Mesothelial cell of epicardium (in vitro differentiated cells): ENCODE data around the gene PEX3. TPM values are rescaled to one million over a fixed set of nuclear protein-coding genes. Genes with fewer than 3 reads are reported as not detected.

Experiments
- DNase-seq, 2 experiments: peaks; one replicate each; pipeline ENCODE4 v3.0.0; 2021; ENCODE audit warnings: low spot score in 2 of 2; ENCODE audit not compliant: unreplicated experiment in 2 of 2
- H3K27ac Mint-ChIP-seq: 2 replicates; pipeline ENCODE4 v1.8.0; 2021; ENCODE audit warnings: mixed read lengths
- H3K27me3 Mint-ChIP-seq: 2 replicates; pipeline ENCODE4 v1.8.0; 2021; ENCODE audit warnings: low read depth, mixed read lengths
- H3K36me3 Mint-ChIP-seq: 2 replicates; pipeline ENCODE4 v1.8.0; 2021; ENCODE audit warnings: mixed read lengths
- H3K4me1 Mint-ChIP-seq: 2 replicates; pipeline ENCODE4 v1.8.0; 2021; ENCODE audit warnings: mixed read lengths
- H3K4me3 Mint-ChIP-seq: 2 replicates; pipeline ENCODE4 v1.8.0; 2021; ENCODE audit warnings: mild to moderate bottlenecking, moderate library complexity, mixed read lengths
- H3K9me3 Mint-ChIP-seq: 2 replicates; pipeline ENCODE4 v1.8.0; 2021; ENCODE audit warnings: mixed read lengths
- total RNA-seq: library from RNA; stranded (reverse); gene quantifications from 3 replicates; pipeline ENCODE4 v1.2.1, GENCODE V29; 2021
- TF ChIP-seq, protein P1 (sequence below): fragments of 200-600 bp; sonication (generic); IDR thresholded peaks from one replicate; pipeline ENCODE4 v1.5.0; 2021; ENCODE audit warnings: antibody characterized with exemption; ENCODE audit not compliant: unreplicated experiment

PEX3 gene
- total RNA-seq, 1 donor from 2014 or later: 20.8 TPM

- Mint-ChIP-seq H3K9me3 (no peaks in the 10 kb centered on the region), H3K27ac (no peak overlapping the region), H3K27me3 (no peaks in the 10 kb centered on the region), H3K4me3 (peak overlapping the region; percentile 98), H3K36me3 (no peaks in the 10 kb centered on the region), H3K4me1 (peaks cover 14% of the 10 kb centered on the region)
- TF ChIP-seq, protein P1, sequence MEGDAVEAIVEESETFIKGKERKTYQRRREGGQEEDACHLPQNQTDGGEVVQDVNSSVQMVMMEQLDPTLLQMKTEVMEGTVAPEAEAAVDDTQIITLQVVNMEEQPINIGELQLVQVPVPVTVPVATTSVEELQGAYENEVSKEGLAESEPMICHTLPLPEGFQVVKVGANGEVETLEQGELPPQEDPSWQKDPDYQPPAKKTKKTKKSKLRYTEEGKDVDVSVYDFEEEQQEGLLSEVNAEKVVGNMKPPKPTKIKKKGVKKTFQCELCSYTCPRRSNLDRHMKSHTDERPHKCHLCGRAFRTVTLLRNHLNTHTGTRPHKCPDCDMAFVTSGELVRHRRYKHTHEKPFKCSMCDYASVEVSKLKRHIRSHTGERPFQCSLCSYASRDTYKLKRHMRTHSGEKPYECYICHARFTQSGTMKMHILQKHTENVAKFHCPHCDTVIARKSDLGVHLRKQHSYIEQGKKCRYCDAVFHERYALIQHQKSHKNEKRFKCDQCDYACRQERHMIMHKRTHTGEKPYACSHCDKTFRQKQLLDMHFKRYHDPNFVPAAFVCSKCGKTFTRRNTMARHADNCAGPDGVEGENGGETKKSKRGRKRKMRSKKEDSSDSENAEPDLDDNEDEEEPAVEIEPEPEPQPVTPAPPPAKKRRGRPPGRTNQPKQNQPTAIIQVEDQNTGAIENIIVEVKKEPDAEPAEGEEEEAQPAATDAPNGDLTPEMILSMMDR: no peak
- no peak for DNase-seq
Measured at GRCh38 chr6:143449082-143449713, 1.4 kb upstream of the PEX3 start.

DNA sequence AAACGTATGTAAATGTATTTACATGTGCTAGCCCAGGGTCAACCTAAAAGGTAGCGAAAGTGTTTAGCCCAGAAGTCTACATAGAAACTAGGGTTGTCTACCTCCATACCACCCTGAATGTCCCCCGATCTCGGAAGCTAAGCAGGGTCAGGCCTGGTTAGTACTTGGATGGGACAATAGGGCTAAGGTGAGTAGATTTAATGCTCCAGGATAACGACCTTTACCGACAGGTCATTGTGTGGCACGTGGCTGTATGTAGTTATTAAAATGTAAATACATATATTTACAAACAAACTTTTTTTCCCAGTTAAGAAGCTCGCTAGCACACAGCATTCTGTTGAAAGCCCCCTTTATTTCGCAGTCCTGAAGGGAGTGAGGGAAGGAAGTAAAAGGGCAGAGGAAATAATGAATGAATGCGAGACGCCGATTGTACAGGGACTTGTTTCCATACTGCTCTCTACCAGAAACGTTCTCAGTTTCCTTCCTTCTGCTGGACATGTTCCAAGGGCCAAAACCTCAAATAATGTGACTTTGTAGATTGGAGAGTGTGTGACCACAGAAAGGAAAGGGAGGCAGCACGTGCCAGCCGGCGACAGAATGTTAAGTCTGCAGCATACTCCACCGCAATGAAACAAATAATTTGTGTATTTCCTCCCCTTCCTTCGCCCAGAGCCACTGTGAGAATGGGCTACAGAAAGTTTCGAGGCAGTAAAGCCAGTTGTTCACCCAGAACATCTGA, 722 bp upstream of the PEX3 start:
- peak overlapping the region; percentile 98 for H3K4me3 Mint-ChIP-seq
- DNase-seq: peak in 1 of 2 experiments; percentile 39
- peak overlapping the region; percentile 98 for H3K27ac Mint-ChIP-seq
- no peaks in the 10 kb centered on the region for H3K27me3 Mint-ChIP-seq
- H3K4me1 Mint-ChIP-seq: peaks cover 14% of the 10 kb centered on the region
- H3K36me3 Mint-ChIP-seq: peaks cover 6% of the 10 kb centered on the region
- TF ChIP-seq, protein P1: no peak
- H3K9me3 Mint-ChIP-seq: no peaks in the 10 kb centered on the region

DNA sequence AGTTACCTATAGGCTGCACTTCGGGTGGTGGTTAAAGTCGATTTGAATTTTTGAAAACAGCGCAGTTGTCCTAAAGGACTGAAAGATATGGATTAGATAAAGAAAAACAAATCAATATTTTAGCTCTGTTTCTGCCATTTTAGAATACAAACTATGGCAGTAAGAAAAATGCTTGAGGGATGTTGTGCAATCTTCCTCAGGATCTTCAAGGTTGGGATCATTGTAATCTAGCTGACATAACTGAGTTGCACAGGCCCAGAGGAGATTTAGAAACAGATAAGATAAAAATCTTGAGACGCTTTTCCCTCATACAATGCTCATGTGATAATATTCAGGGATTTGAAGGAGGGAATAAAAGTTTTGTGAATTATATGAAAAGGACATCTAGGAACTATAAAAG, 926 bp downstream of the PEX3 start:
- no peaks in the 10 kb centered on the region for H3K27me3 Mint-ChIP-seq
- H3K4me1 Mint-ChIP-seq: peaks cover 14% of the 10 kb centered on the region
- H3K4me3 Mint-ChIP-seq: peak overlapping the region; percentile 98
- H3K36me3 Mint-ChIP-seq: peaks cover 7% of the 10 kb centered on the region
- no peak for DNase-seq
- peak overlapping the region; percentile 98 for H3K27ac Mint-ChIP-seq
- TF ChIP-seq, protein P1: no peak
- H3K9me3 Mint-ChIP-seq: no peaks in the 10 kb centered on the region

GRCh38 chr6:143457563-143458359, 7.2 kb downstream of the PEX3 start:
- Mint-ChIP-seq H3K9me3 (no peaks in the 10 kb centered on the region), H3K36me3 (peaks cover 18% of the 10 kb centered on the region), H3K27ac (peak overlapping the region; percentile 83), H3K4me1 (peaks cover 18% of the 10 kb centered on the region), H3K4me3 (no peak overlapping the region), H3K27me3 (no peaks in the 10 kb centered on the region)
- TF ChIP-seq, protein P1: no peak
- no peak for DNase-seq

DNA sequence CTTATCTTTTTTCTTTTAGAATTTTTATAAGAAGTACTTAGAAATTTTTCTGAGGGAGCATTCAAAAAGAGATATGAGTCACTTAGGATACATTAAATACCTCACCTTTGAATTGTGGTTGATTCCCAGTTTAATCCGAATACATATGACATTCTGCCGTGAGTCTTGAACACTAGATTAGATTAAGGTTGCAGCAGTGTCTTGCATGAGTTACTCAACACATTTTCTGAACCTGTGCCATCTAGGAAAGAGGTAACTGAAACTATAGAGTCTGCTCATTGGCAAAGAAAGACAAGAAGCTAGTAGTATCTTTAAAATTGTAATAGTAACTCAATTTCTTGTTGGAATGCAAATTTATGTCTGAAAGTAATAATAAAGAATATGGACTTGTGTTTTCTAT, 14.9 kb downstream of the PEX3 start:
- TF ChIP-seq, protein P1: no peak
- Mint-ChIP-seq H3K9me3 (no peaks in the 10 kb centered on the region), H3K27ac (no peak overlapping the region), H3K4me3 (no peak overlapping the region), H3K27me3 (no peaks in the 10 kb centered on the region), H3K4me1 (no peaks in the 10 kb centered on the region), H3K36me3 (peaks cover 20% of the 10 kb centered on the region)
- DNase-seq: no peak
